ENCODE results near the gene EPHA3. TPM values are rescaled to one million over a fixed set of nuclear protein-coding genes. Genes with fewer than 3 reads are reported as not detected.

The EPHA3 gene
- total and polyA plus RNA-seq, 9 of the 15 experiments (the other 6 are each of a cell fraction or from before 2014, with no cell fraction given) = not detected

- ATAC-seq (no peak), DNase-seq (ENCODE audit: extremely low read depth in 1 of 4, low spot score in 3 of 4) (no peak), FAIRE-seq (no peak)
- in situ Hi-C loops (cut with MboI) (no loop called here), intact Hi-C loops (cut with micrococcal nuclease) (no loop called here)
- POLR2A ChIA-PET = no interaction called here
- H3K9ac ChIP-seq (ENCODE audit: insufficient read depth in 1 of 2, low read depth in 2 of 2, low read length in 2 of 2) = no peak overlapping the region
- H3K27ac ChIP-seq (ENCODE audit: extremely low read depth, low read depth, low read length) = no peak overlapping the region
- BruUV-seq (replicated peaks) = no TSS peak
- H3K4me1 ChIP-seq (replicated peaks in 1 of 2; ENCODE audit: control insufficient read depth in 2 of 2, insufficient read depth in 2 of 2, low read length in 2 of 2) = no peaks in the 10 kb centered on the region
- H3K36me3 ChIP-seq (ENCODE audit: control insufficient read depth, insufficient read depth, low read length) = no peaks in the 10 kb centered on the region
- H4K20me1 ChIP-seq (replicated peaks; ENCODE audit: control insufficient read depth, insufficient read depth, low read length) = no peaks in the 10 kb centered on the region
- H3K9me1 ChIP-seq (ENCODE audit: control insufficient read depth, insufficient read depth, low read length) = no peaks in the 10 kb centered on the region
- CTCF ChIA-PET (ENCODE audit: low intra/inter-chr PET ratio) = no interaction called here
- H3K4me3 ChIP-seq = no peak overlapping the region
- H3K79me2 ChIP-seq (ENCODE audit: control insufficient read depth, insufficient read depth, low read length) = no peaks in the 10 kb centered on the region
- H2AFZ ChIP-seq (ENCODE audit: low read depth, low read length) = no peak overlapping the region
- H3K27me3 ChIP-seq (ENCODE audit: control insufficient read depth in 2 of 2, insufficient read depth in 2 of 2, low read length in 2 of 2) = no peaks in the 10 kb centered on the region
- H3K4me2 ChIP-seq (ENCODE audit: insufficient read depth, low read length) = no peak overlapping the region
- H3K9me3 ChIP-seq (replicated peaks; ENCODE audit: control insufficient read depth, insufficient read depth, low read depth, low read length) = no peaks in the 10 kb centered on the region
- TF ChIP-seq SREBF2 (CRISPR knock-in tag; IDR thresholded peaks at IDR 0.05) = no peak
- no peak for TF ChIP-seq SNAPC5 (CRISPR knock-in tag; IDR thresholded peaks at IDR 0.05)
- TF ChIP-seq LCOR (CRISPR knock-in tag; IDR thresholded peaks at IDR 0.05) = no peak
- no peak for TF ChIP-seq RUNX1 (IDR thresholded peaks at IDR 0.05; ENCODE audit: low read depth)
- no peak for TF ChIP-seq SREBF1 (IDR thresholded peaks at IDR 0.05; ENCODE audit: borderline replicate concordance, low read depth, low read length)
- TF ChIP-seq ZFPM2 (CRISPR knock-in tag; IDR thresholded peaks at IDR 0.05) = no peak
- no peak for TF ChIP-seq THRA (IDR thresholded peaks at IDR 0.05)
- TF ChIP-seq CEBPG (CRISPR knock-in tag; IDR thresholded peaks at IDR 0.05) = no peak
- no peak for TF ChIP-seq CEBPG (tag; conservative IDR thresholded peaks at IDR 0.05 in 1 of 2, IDR thresholded peaks at IDR 0.05 in 1 of 2)
- no peak for TF ChIP-seq CSDE1 (IDR thresholded peaks at IDR 0.05)
- TF ChIP-seq SIN3A (IDR thresholded peaks at IDR 0.05; ENCODE audit: borderline replicate concordance in 2 of 2, control insufficient read depth in 1 of 2, low read depth in 2 of 2, low read length in 2 of 2) = no peak
- TF ChIP-seq BCLAF1 (IDR thresholded peaks at IDR 0.05; ENCODE audit: borderline replicate concordance in 1 of 2, control insufficient read depth in 1 of 2, low read depth in 2 of 2, low read length in 1 of 2) = no peak
- TF ChIP-seq SMARCE1 (IDR thresholded peaks at IDR 0.05) = no peak
- TF ChIP-seq NKRF (IDR thresholded peaks at IDR 0.05; ENCODE audit: borderline replicate concordance) = no peak
- TF ChIP-seq NFIX (CRISPR knock-in tag; IDR thresholded peaks at IDR 0.05; ENCODE audit: low read depth) = no peak
- TF ChIP-seq NBN (IDR thresholded peaks at IDR 0.05; ENCODE audit: low read depth) = no peak
- TF ChIP-seq FOXP1 (CRISPR knock-in tag; IDR thresholded peaks at IDR 0.05) = no peak
- no peak for TF ChIP-seq RBM14 (IDR thresholded peaks at IDR 0.05; ENCODE audit: borderline replicate concordance, insufficient read depth, low read depth, low read length)
Measured at GRCh38 chr3:89364314-89364713, 256.9 kb downstream of the EPHA3 start.

Measured in K562 (cell line).